D721Med (cell line): ENCODE measurements around the gene GRIK4.

Experiments
- DNase-seq: peaks from one replicate; pipeline ENCODE4 v3.0.0; 2011; ENCODE audit warnings: low spot score; ENCODE audit not compliant: insufficient read length
- FAIRE-seq: peaks from 2 replicates; lab custom pipeline; 2011; peaks lifted over from hg19 to GRCh38; lab: Jason Lieb, UNC
- CTCF ChIP-seq: IDR thresholded peaks from 2 replicates; pipeline ENCODE4 v1.5.1; 2012; ENCODE audit warnings: mild to moderate bottlenecking, control low read depth; ENCODE audit not compliant: insufficient read depth; ENCODE audit errors: missing control alignments

GRIK4 gene

GRCh38 chr11:120899720-120900119, 388.2 kb downstream of the GRIK4 start:
- no peak for TF ChIP-seq CTCF

GRCh38 chr11:120900643-120901042, 389.1 kb downstream of the GRIK4 start:
- DNase-seq (no peak), FAIRE-seq (no peak)
- no peak for TF ChIP-seq CTCF

More at GRCh38 chr11:120899720-120900119, 388.2 kb downstream of the GRIK4 start:
- DNase-seq (no peak), FAIRE-seq (no peak)

- no peak for DNase-seq
- TF ChIP-seq CTCF, result no peak
- FAIRE-seq, result no peak
Observed at GRCh38 chr11:120903686-120904085, 392.1 kb downstream of the GRIK4 start.

- FAIRE-seq (no peak), DNase-seq (no peak)
- TF ChIP-seq CTCF, result no peak
Observed at GRCh38 chr11:120904116-120904515, 392.6 kb downstream of the GRIK4 start.

- TF ChIP-seq CTCF, result no peak
Observed at GRCh38 chr11:120906766-120907165, 395.2 kb downstream of the GRIK4 start.

GRCh38 chr11:120907971-120908370, 396.4 kb downstream of the GRIK4 start:
- no peak for TF ChIP-seq CTCF

More at GRCh38 chr11:120906766-120907165, 395.2 kb downstream of the GRIK4 start:
- FAIRE-seq, result no peak
- no peak for DNase-seq

GRCh38 chr11:120908461-120909181, 397.1 kb downstream of the GRIK4 start:
- DNase-seq (no peak), FAIRE-seq (no peak)
- TF ChIP-seq CTCF, result no peak

More at GRCh38 chr11:120907971-120908370, 396.4 kb downstream of the GRIK4 start:
- FAIRE-seq (no peak), DNase-seq (no peak)
